Thyroid gland (tissue), 4 donors: ENCODE results near the gene FAIM2. TPM values are rescaled to one million over a fixed set of nuclear protein-coding genes. Genes with fewer than 3 reads are reported as not detected.
A peak's percentile ranks its signal among the peaks of the same experiment; 100 is the strongest.

Experiments used
- DNase-seq, 2 donors: peaks; one replicate each; pipeline ENCODE4 v3.0.0-alpha.2; 2019
- H3K27ac ChIP-seq, 3 donors: fragments of 200-600 bp; sonication (generic); 1 replicate in 2 of 3; 2 replicates in 1 of 3; pipeline ENCODE4 v1.5.1; 2016 to 2019; ENCODE audit warnings: mild to moderate bottlenecking in 1 of 3, moderate library complexity in 1 of 3
- H3K27me3 ChIP-seq: fragments of 200-600 bp; sonication (generic); one replicate; pipeline ENCODE4 v1.5.1; 2019
- H3K36me3 ChIP-seq, 2 donors: fragments of 200-600 bp; sonication (generic); one replicate each; pipeline ENCODE4 v1.5.1; 2016 to 2019
- H3K4me1 ChIP-seq, 2 donors: fragments of 200-600 bp; sonication (generic); one replicate each; pipeline ENCODE4 v1.5.1; 2017 to 2019
- H3K4me3 ChIP-seq, 3 donors: fragments of 200-600 bp; sonication (generic); replicated peaks in 1 of 3; 1 replicate in 2 of 3; 2 replicates in 1 of 3; pipeline ENCODE4 v1.5.1; 2016; ENCODE audit warnings: mild to moderate bottlenecking in 1 of 3
- H3K9me3 ChIP-seq: fragments of 200-600 bp; sonication (generic); one replicate; pipeline ENCODE4 v1.5.1; 2017
- POLR2A ChIP-seq, 2 donors: fragments of 450-650 bp; IDR thresholded peaks; one replicate each; pipeline ENCODE4 v1.6.1; 2017; ENCODE audit warnings: antibody characterized with exemption in 2 of 2, mild to moderate bottlenecking in 2 of 2, moderate library complexity in 1 of 2
- WGBS, 2 donors: methylation state at CpG; one replicate each; pipeline ENCODE4 v1.1.5; 2017; 5-methylcytosine and 5-hydroxymethylcytosine counted together
- intact Hi-C: fragments of 100-400 bp; cut with DNase I; formaldehyde crosslinking; loops from one replicate; pipeline ENCODE4 v1.15.1; 2023
- total RNA-seq, 4 donors: library from RNA; depleted of rRNA; stranded (reverse); fragments of >200 nt; gene quantifications; one replicate each; pipeline ENCODE4 v1.2.3, GENCODE V29; 2016
- TF ChIP-seq, protein P1 (sequence below), 6 experiments: fragments of 200-600 bp in 3 of 6; fragments of 450-650 bp in 3 of 6; sonication (generic) in 3 of 6; IDR thresholded peaks; one replicate each; pipeline ENCODE4 v1.5.1; 2016 to 2019; ENCODE audit warnings: antibody characterized with exemption in 6 of 6, mild to moderate bottlenecking in 2 of 6, inconsistent platforms in 1 of 6, moderate library complexity in 1 of 6

Gene FAIM2
- total RNA-seq, 4 donors from 2014 or later, result 0.13 to 3.0 (median 0.33) TPM; not detected in 1

DNA sequence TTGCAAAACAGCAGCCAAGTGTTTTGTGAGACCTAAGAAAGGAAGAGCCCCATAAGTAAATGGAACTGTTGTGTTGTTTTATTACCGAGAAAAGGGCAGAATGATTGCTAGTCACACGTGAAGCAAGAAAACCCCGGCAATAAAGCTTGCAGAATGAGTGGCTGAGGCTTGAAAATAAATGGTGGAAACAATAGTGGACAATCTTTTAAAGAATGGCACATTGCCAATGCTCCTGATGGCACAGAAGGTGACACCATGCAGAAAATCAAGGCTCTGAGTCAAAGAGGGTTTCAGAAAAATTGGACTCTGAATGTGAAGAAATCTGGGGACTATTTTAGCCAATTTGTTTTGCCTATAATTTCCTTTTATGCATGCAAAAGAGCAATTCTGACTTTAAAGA, 42.8 kb upstream of the FAIM2 start:
- DNase-seq, result no peak
- Histone ChIP-seq H3K36me3 (no peaks in the 10 kb centered on the region), H3K9me3 (no peaks in the 10 kb centered on the region), H3K27ac (no peak overlapping the region), H3K27me3 (no peaks in the 10 kb centered on the region), H3K4me1 (peaks cover 8 to 25% of the 10 kb centered on the region in 2 donors), H3K4me3 (no peak overlapping the region)
- no peak for TF ChIP-seq POLR2A (IDR thresholded peaks at IDR 0.05)
- TF ChIP-seq, protein P1, sequence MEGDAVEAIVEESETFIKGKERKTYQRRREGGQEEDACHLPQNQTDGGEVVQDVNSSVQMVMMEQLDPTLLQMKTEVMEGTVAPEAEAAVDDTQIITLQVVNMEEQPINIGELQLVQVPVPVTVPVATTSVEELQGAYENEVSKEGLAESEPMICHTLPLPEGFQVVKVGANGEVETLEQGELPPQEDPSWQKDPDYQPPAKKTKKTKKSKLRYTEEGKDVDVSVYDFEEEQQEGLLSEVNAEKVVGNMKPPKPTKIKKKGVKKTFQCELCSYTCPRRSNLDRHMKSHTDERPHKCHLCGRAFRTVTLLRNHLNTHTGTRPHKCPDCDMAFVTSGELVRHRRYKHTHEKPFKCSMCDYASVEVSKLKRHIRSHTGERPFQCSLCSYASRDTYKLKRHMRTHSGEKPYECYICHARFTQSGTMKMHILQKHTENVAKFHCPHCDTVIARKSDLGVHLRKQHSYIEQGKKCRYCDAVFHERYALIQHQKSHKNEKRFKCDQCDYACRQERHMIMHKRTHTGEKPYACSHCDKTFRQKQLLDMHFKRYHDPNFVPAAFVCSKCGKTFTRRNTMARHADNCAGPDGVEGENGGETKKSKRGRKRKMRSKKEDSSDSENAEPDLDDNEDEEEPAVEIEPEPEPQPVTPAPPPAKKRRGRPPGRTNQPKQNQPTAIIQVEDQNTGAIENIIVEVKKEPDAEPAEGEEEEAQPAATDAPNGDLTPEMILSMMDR (IDR thresholded peaks at IDR 0.05), result no peak
- intact Hi-C loops, result no loop called here
- 67 to 71% methylated on average over 3 of the region's 3 CpGs for WGBS, 2 donors

DNA sequence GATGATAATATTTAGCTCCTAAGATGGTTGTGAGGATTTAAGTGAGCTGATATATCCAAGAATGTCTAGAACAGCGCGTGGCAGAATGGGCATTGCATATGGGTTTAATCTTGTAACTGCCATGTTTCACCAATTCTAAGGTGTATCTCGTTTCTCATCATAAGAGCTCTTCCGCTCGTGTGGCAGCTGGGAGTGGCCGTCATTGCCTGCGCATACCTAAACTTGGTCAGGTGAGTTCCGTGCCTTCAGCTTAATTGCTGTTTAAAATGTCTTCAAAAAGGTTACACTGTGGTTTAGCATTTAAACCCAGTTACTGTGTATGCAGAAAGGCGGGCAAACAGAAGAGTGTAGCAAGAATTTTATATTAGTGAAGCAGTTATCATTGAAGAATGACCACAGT, 42.4 kb upstream of the FAIM2 start:
- TF ChIP-seq POLR2A (IDR thresholded peaks at IDR 0.05), result no peak
- TF ChIP-seq, protein P1 (IDR thresholded peaks at IDR 0.05), result no peak
- 88 to 89% methylated on average over 9 of the region's 9 CpGs for WGBS, 2 donors
- no peaks in the 10 kb centered on the region for H3K27me3 ChIP-seq
- no peak for DNase-seq
- peaks cover 8 to 25% of the 10 kb centered on the region in 2 donors for H3K4me1 ChIP-seq
- intact Hi-C loops, result no loop called here
- no peaks in the 10 kb centered on the region for H3K9me3 ChIP-seq
- H3K4me3 ChIP-seq, result no peak overlapping the region
- no peak overlapping the region for H3K27ac ChIP-seq
- no peaks in the 10 kb centered on the region for H3K36me3 ChIP-seq

DNA sequence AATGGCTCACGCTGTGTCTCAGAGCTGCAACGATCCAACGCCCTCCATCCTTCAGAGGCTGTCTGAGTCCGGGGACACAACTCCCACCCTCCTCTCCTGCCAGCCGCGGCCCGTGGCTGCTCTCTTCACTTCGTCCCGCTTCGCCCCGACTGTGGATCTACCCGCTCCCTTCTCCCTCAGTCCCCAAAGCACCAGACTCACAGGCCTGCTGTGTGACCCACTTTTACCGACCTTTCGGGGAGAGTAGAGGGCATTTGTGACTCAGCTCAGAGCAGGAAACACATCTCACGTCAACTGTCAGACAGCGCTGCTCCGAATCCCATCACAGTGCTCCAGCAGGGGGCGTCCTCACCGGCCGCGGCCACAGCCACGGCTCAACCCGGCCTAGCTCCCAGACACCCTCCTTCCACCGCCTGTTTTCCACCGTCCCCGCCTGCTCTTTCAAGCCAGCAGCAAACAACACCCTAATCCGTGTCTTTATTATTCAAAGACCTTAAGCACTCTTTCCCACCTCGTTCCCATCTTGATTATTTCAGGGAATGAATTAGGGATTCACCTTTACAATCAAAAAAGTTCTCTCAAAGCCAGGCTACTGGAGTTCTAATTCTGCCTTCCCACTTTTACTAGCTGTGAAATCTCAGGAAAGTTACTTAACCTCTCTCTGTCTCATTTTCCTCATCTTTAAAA, 41.8 kb upstream of the FAIM2 start:
- H3K27ac ChIP-seq, result peak overlapping the region in 1 of 3 donors; percentile 50
- WGBS, 2 donors, result 14% methylated on average over 28 of the region's 28 CpGs
- intact Hi-C loops, result no loop called here
- DNase-seq, result peak; percentile 75 to 81
- no peaks in the 10 kb centered on the region for H3K36me3 ChIP-seq
- H3K4me1 ChIP-seq, result peaks cover 8 to 25% of the 10 kb centered on the region in 2 donors
- no peaks in the 10 kb centered on the region for H3K27me3 ChIP-seq
- no peak overlapping the region for H3K4me3 ChIP-seq
- no peak for TF ChIP-seq POLR2A (IDR thresholded peaks at IDR 0.05)
- TF ChIP-seq, protein P1 (IDR thresholded peaks at IDR 0.05), result peak; percentile 41 to 92 (median 65)
- H3K9me3 ChIP-seq, result no peaks in the 10 kb centered on the region

DNA sequence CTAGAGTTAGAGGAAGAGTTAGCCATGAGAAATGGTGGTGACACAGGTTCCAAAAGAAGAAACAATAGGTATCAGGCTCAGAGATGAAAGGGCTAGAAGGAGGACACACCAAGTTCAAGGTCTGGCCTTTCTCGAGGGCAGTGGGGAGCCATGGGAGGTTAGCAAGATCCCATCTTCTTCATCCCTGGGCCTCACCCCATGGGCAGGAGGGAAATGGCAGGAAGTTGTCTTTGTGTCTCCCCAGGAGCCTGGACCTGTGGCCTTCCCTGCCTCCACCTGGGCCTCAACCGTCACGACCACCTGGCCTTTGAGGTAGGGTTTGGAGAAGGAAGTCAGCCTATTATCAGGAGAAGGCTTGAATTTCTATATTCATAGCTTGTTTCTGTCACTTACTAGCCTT, 41.0 kb upstream of the FAIM2 start:
- TF ChIP-seq, protein P1 (IDR thresholded peaks at IDR 0.05), result no peak
- no peak for TF ChIP-seq POLR2A (IDR thresholded peaks at IDR 0.05)
- no peak overlapping the region for H3K27ac ChIP-seq
- H3K4me3 ChIP-seq, result no peak overlapping the region
- intact Hi-C loops, result no loop called here
- H3K27me3 ChIP-seq, result no peaks in the 10 kb centered on the region
- DNase-seq, result no peak
- no peaks in the 10 kb centered on the region for H3K36me3 ChIP-seq
- peaks cover 8 to 25% of the 10 kb centered on the region in 2 donors for H3K4me1 ChIP-seq
- no peaks in the 10 kb centered on the region for H3K9me3 ChIP-seq
- 95 to 100% methylated on average over 3 of the region's 3 CpGs for WGBS, 2 donors

DNA sequence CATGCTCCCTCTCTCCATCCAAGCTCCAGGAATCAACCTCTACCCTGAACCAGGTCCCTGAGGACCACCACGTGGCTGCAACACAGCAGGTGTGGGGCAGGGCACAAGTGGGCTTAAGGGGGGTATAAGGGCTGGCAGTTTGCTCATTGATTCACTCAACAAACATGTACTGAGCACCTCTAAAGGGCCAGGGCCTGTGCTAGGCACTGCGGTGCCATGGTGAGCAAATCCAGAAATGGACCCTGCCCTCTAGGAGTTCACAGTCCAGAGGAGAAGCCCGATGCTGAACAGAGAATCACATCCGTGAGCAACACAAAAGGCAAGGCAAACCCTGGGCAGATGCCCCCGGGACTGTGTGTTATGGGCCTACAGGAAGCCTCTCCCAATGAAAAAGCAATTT, 40.3 kb upstream of the FAIM2 start:
- no peaks in the 10 kb centered on the region for H3K9me3 ChIP-seq
- 94 to 97% methylated on average over 5 of the region's 5 CpGs for WGBS, 2 donors
- no peak overlapping the region for H3K27ac ChIP-seq
- no peak for TF ChIP-seq POLR2A (IDR thresholded peaks at IDR 0.05)
- TF ChIP-seq, protein P1 (IDR thresholded peaks at IDR 0.05), result no peak
- no peak overlapping the region for H3K4me3 ChIP-seq
- no peaks in the 10 kb centered on the region for H3K27me3 ChIP-seq
- H3K36me3 ChIP-seq, result no peaks in the 10 kb centered on the region
- H3K4me1 ChIP-seq, result peaks cover 8 to 25% of the 10 kb centered on the region in 2 donors
- intact Hi-C loops, result no loop called here
- no peak for DNase-seq
